ENCODE measurements around the gene LDB2.

Gene LDB2

GRCh38 chr4:16484711-16485110 is 413.7 kb downstream of the LDB2 start:
- TF ChIP-seq MAX (IDR thresholded peaks at IDR 0.05; ENCODE audit: low read depth, low read length) (no peak), CTCF (IDR thresholded peaks at IDR 0.05; ENCODE audit: low read depth, low read length) (no peak), POLR2A (IDR thresholded peaks at IDR 0.05; ENCODE audit: extremely low read depth, insufficient read length) (no peak), MYC (IDR thresholded peaks at IDR 0.05; ENCODE audit: low read depth, low read length) (no peak)
- no peak for DNase-seq (ENCODE audit: low read depth)

GRCh38 chr4:16483540-16483939 is 414.9 kb downstream of the LDB2 start:
- TF ChIP-seq CTCF (IDR thresholded peaks at IDR 0.05; ENCODE audit: low read depth, low read length): no peak
- TF ChIP-seq MAX (IDR thresholded peaks at IDR 0.05; ENCODE audit: low read depth, low read length): no peak
- no peak for DNase-seq (ENCODE audit: low read depth)
- no peak overlapping the region for H3K4me3 ChIP-seq (ENCODE audit: low read depth, low read length)

More at GRCh38 chr4:16484711-16485110, 413.7 kb downstream of the LDB2 start:
- H3K4me3 ChIP-seq (ENCODE audit: low read depth, low read length): no peak overlapping the region

- H3K4me3 ChIP-seq (ENCODE audit: low read depth, low read length): no peak overlapping the region
- no peak for TF ChIP-seq MYC (IDR thresholded peaks at IDR 0.05; ENCODE audit: low read depth, low read length)
- no peak for TF ChIP-seq MAX (IDR thresholded peaks at IDR 0.05; ENCODE audit: low read depth, low read length)
- TF ChIP-seq CTCF (IDR thresholded peaks at IDR 0.05; ENCODE audit: low read depth, low read length): no peak
- no peak for TF ChIP-seq POLR2A (IDR thresholded peaks at IDR 0.05; ENCODE audit: extremely low read depth, insufficient read length)
- no peak for DNase-seq (ENCODE audit: low read depth)
These were observed 418.4 kb downstream of the LDB2 start for GRCh38 chr4:16480011-16480410.

- no peak for DNase-seq (ENCODE audit: low read depth)
- TF ChIP-seq MAX (IDR thresholded peaks at IDR 0.05; ENCODE audit: low read depth, low read length) (no peak), CTCF (IDR thresholded peaks at IDR 0.05; ENCODE audit: low read depth, low read length) (no peak), POLR2A (IDR thresholded peaks at IDR 0.05; ENCODE audit: extremely low read depth, insufficient read length) (no peak), MYC (IDR thresholded peaks at IDR 0.05; ENCODE audit: low read depth, low read length) (no peak)
- no peak overlapping the region for H3K4me3 ChIP-seq (ENCODE audit: low read depth, low read length)
These were observed 425.9 kb downstream of the LDB2 start for GRCh38 chr4:16472537-16472936.

- no peak for DNase-seq (ENCODE audit: low read depth)
- no peak overlapping the region for H3K4me3 ChIP-seq (ENCODE audit: low read depth, low read length)
- TF ChIP-seq MYC (IDR thresholded peaks at IDR 0.05; ENCODE audit: low read depth, low read length): no peak
- TF ChIP-seq MAX (IDR thresholded peaks at IDR 0.05; ENCODE audit: low read depth, low read length): no peak
- TF ChIP-seq CTCF (IDR thresholded peaks at IDR 0.05; ENCODE audit: low read depth, low read length): no peak
- TF ChIP-seq POLR2A (IDR thresholded peaks at IDR 0.05; ENCODE audit: extremely low read depth, insufficient read length): no peak
These were observed 431.4 kb downstream of the LDB2 start for GRCh38 chr4:16467061-16467460.

GRCh38 chr4:16466581-16466980 is 431.9 kb downstream of the LDB2 start:
- no peak for DNase-seq (ENCODE audit: low read depth)
- no peak overlapping the region for H3K4me3 ChIP-seq (ENCODE audit: low read depth, low read length)
- TF ChIP-seq CTCF (IDR thresholded peaks at IDR 0.05; ENCODE audit: low read depth, low read length): no peak
- no peak for TF ChIP-seq POLR2A (IDR thresholded peaks at IDR 0.05; ENCODE audit: extremely low read depth, insufficient read length)
- TF ChIP-seq MAX (IDR thresholded peaks at IDR 0.05; ENCODE audit: low read depth, low read length): no peak
